Skeletal muscle tissue (tissue), 4 donors: ENCODE measurements around the gene APOH. TPM values are rescaled to one million over a fixed set of nuclear protein-coding genes. Genes with fewer than 3 reads are reported as not detected.

ENCODE experiments used
- H3K27ac ChIP-seq: one replicate; pipeline ENCODE4 v1.7.0; 2013; ENCODE audit warnings: mild to moderate bottlenecking, low read depth, low read length, inconsistent platforms
- H3K27me3 ChIP-seq, 3 donors: one replicate each; pipeline ENCODE4 v1.7.0; 2013; ENCODE audit warnings: low read length in 3 of 3; ENCODE audit not compliant: control insufficient read depth in 3 of 3, insufficient read depth in 3 of 3
- H3K36me3 ChIP-seq, 3 donors: one replicate each; pipeline ENCODE4 v1.7.0; 2013; ENCODE audit warnings: low read length in 3 of 3; ENCODE audit not compliant: control insufficient read depth in 3 of 3, insufficient read depth in 3 of 3
- H3K4me1 ChIP-seq, 3 donors: one replicate each; pipeline ENCODE4 v1.7.0; 2013; ENCODE audit warnings: low read length in 3 of 3, mild to moderate bottlenecking in 3 of 3; ENCODE audit not compliant: control insufficient read depth in 3 of 3, insufficient read depth in 3 of 3
- H3K4me3 ChIP-seq, 3 donors: one replicate each; pipeline ENCODE4 v1.7.0; 2013; ENCODE audit warnings: low read length in 3 of 3
- H3K9ac ChIP-seq, 3 donors: one replicate each; pipeline ENCODE4 v1.7.0; 2013; ENCODE audit warnings: low read length in 3 of 3, mild to moderate bottlenecking in 3 of 3, moderate library complexity in 2 of 3, low read depth in 1 of 3
- H3K9me3 ChIP-seq, 3 donors: one replicate each; pipeline ENCODE4 v1.7.0; 2013; ENCODE audit warnings: low read length in 3 of 3; ENCODE audit not compliant: control insufficient read depth in 3 of 3
- total RNA-seq: library from RNA; depleted of rRNA; stranded (reverse); fragments of >200 nt; gene quantifications from one replicate; pipeline ENCODE4 v1.2.3, GENCODE V29; 2014
- donor health status: Osteomylitis.

Gene APOH
- total RNA-seq, 1 donor from 2014 or later, result 2.1 TPM

- Histone ChIP-seq H3K4me3 (no peak overlapping the region), H3K36me3 (no peaks in the 10 kb centered on the region), H3K4me1 (no peaks in the 10 kb centered on the region), H3K27me3 (peaks cover 0 to 10% (median 4%) of the 10 kb centered on the region in 3 donors), H3K9ac (no peak overlapping the region), H3K9me3 (no peaks in the 10 kb centered on the region), H3K27ac (no peak overlapping the region)
These were observed 7.3 kb downstream of the APOH start for GRCh38 chr17:66221755-66222530.

- Histone ChIP-seq H3K36me3 (no peaks in the 10 kb centered on the region), H3K9ac (no peak overlapping the region), H3K9me3 (no peaks in the 10 kb centered on the region), H3K4me1 (no peaks in the 10 kb centered on the region), H3K4me3 (no peak overlapping the region), H3K27ac (no peak overlapping the region), H3K27me3 (peaks cover 0 to 10% (median 4%) of the 10 kb centered on the region in 3 donors)
These were observed 7.9 kb downstream of the APOH start for GRCh38 chr17:66221343-66221742.

- Histone ChIP-seq H3K9ac (no peak overlapping the region), H3K27me3 (peaks cover 0 to 7% (median 4%) of the 10 kb centered on the region in 3 donors), H3K36me3 (no peaks in the 10 kb centered on the region), H3K4me3 (no peak overlapping the region), H3K9me3 (no peaks in the 10 kb centered on the region), H3K27ac (no peak overlapping the region), H3K4me1 (no peaks in the 10 kb centered on the region)
These were observed 9.0 kb downstream of the APOH start for GRCh38 chr17:66220079-66220835.

- H3K36me3 ChIP-seq, result no peaks in the 10 kb centered on the region
- H3K27me3 ChIP-seq, result peaks cover 0 to 4% (median 4%) of the 10 kb centered on the region in 3 donors
- H3K9ac ChIP-seq, result no peak overlapping the region
- no peak overlapping the region for H3K4me3 ChIP-seq
- no peaks in the 10 kb centered on the region for H3K4me1 ChIP-seq
- no peaks in the 10 kb centered on the region for H3K9me3 ChIP-seq
- no peak overlapping the region for H3K27ac ChIP-seq
These were observed 13.7 kb downstream of the APOH start for GRCh38 chr17:66215529-66215911.

- Histone ChIP-seq H3K9me3 (no peaks in the 10 kb centered on the region), H3K27ac (no peak overlapping the region), H3K9ac (no peak overlapping the region), H3K4me1 (no peaks in the 10 kb centered on the region), H3K4me3 (no peak overlapping the region), H3K36me3 (no peaks in the 10 kb centered on the region), H3K27me3 (peaks cover 0 to 1% (median 0%) of the 10 kb centered on the region in 3 donors)
These were observed 14.2 kb downstream of the APOH start for GRCh38 chr17:66214884-66215528.

- H3K9ac ChIP-seq, result no peak overlapping the region
- H3K4me1 ChIP-seq, result no peaks in the 10 kb centered on the region
- H3K27me3 ChIP-seq, result no peaks in the 10 kb centered on the region
- no peaks in the 10 kb centered on the region for H3K36me3 ChIP-seq
- no peak overlapping the region for H3K27ac ChIP-seq
- no peaks in the 10 kb centered on the region for H3K9me3 ChIP-seq
- H3K4me3 ChIP-seq, result no peak overlapping the region
These were observed 18.0 kb downstream of the APOH start for GRCh38 chr17:66211047-66211810.

- Histone ChIP-seq H3K27me3 (no peaks in the 10 kb centered on the region), H3K27ac (no peak overlapping the region), H3K36me3 (no peaks in the 10 kb centered on the region), H3K9me3 (no peaks in the 10 kb centered on the region), H3K4me3 (no peak overlapping the region), H3K9ac (no peak overlapping the region), H3K4me1 (no peaks in the 10 kb centered on the region)
These were observed 19.0 kb downstream of the APOH start for GRCh38 chr17:66210208-66210574.

- Histone ChIP-seq H3K4me3 (no peak overlapping the region), H3K4me1 (no peaks in the 10 kb centered on the region), H3K36me3 (no peaks in the 10 kb centered on the region), H3K27ac (no peak overlapping the region), H3K27me3 (no peaks in the 10 kb centered on the region), H3K9me3 (no peaks in the 10 kb centered on the region), H3K9ac (no peak overlapping the region)
These were observed 21.3 kb downstream of the APOH start for GRCh38 chr17:66207936-66208335.

- Histone ChIP-seq H3K27me3 (no peaks in the 10 kb centered on the region), H3K9ac (no peak overlapping the region), H3K9me3 (no peaks in the 10 kb centered on the region), H3K36me3 (no peaks in the 10 kb centered on the region), H3K27ac (no peak overlapping the region), H3K4me1 (no peaks in the 10 kb centered on the region), H3K4me3 (no peak overlapping the region)
These were observed 25.8 kb downstream of the APOH start for GRCh38 chr17:66203274-66204015.
